GM12878 (cell line): ENCODE data around the gene FOXP1. TPM values are rescaled to one million over a fixed set of nuclear protein-coding genes. Genes with fewer than 3 reads are reported as not detected.

ENCODE experiments used
- ASH2L ChIP-seq: fragments of 300-600, 200-600 bp; sonication (generic); IDR thresholded peaks from 2 replicates; pipeline ENCODE4 v1.6.1; 2017; ENCODE audit warnings: low read depth, mild to moderate bottlenecking, borderline replicate concordance
- BCL11A ChIP-seq: IDR thresholded peaks from 2 replicates; pipeline ENCODE4 v1.6.1; 2011; ENCODE audit warnings: low read depth, low read length
- CEBPB ChIP-seq, 2 experiments: fragments of 150-350 bp in 1 of 2; IDR thresholded peaks; 2 replicates each; pipeline ENCODE4 v1.6.1; 2012 to 2014; ENCODE audit warnings: low read depth in 2 of 2, low read length in 2 of 2, borderline replicate concordance in 1 of 2, inconsistent platforms in 1 of 2
- POU2F2 ChIP-seq: IDR thresholded peaks from 3 replicates; pipeline ENCODE4 v1.6.1; 2011; ENCODE audit warnings: low read depth, mild to moderate bottlenecking, low read length, borderline replicate concordance
- SMAD1 ChIP-seq: fragments of 450-650 bp; IDR thresholded peaks from 2 replicates; pipeline ENCODE4 v1.6.1; 2018; ENCODE audit warnings: mild to moderate bottlenecking, low read depth; ENCODE audit not compliant: partially characterized antibody
- SUZ12 ChIP-seq: fragments of 200-600 bp; sonication (generic); IDR thresholded peaks from one replicate; pipeline ENCODE4 v1.6.1; 2018; ENCODE audit warnings: antibody characterized with exemption, mild to moderate bottlenecking; ENCODE audit not compliant: unreplicated experiment
- TCF3 ChIP-seq: IDR thresholded peaks from 2 replicates; pipeline ENCODE4 v1.6.1; 2012; ENCODE audit warnings: low read depth, mild to moderate bottlenecking, low read length, borderline replicate concordance; ENCODE audit not compliant: insufficient read depth
- ZNF384 ChIP-seq: IDR thresholded peaks from 2 replicates; pipeline ENCODE4 v1.6.1; 2012; ENCODE audit warnings: low read depth, mild to moderate bottlenecking, low read length, improper control_type of control experiment, borderline replicate concordance
- polyA plus RNA-seq, 11 experiments: library from polyadenylated mRNA; depleted of rRNA in 4 of 11; unstranded in 6 of 11; stranded (reverse) in 5 of 11; fragments of >200 nt; fragmentation: Nextera tagmentation in 4 of 11; fragmentation: Illumina TruSeq in 1 of 11; extraction: Ambion mirVana in 4 of 11; extraction: Trizol in 1 of 11; gene quantifications; 1 replicate in 1 of 11; 2 replicates in 10 of 11; pipeline versions ENCODE4 v1.2.1 to v1.2.3, GENCODE V29; 2011 to 2016; ENCODE audit warnings: inconsistent platforms in 2 of 11, missing spikeins in 2 of 11, low read depth in 1 of 11
- total RNA-seq, 4 experiments: library from RNA; depleted of rRNA in 3 of 4; stranded (reverse); fragments of >200 nt in 3 of 4; fragmentation: Illumina TruSeq in 1 of 4; extraction: Trizol in 1 of 4; gene quantifications; 2 replicates each; pipeline versions ENCODE4 v1.2.1 to v1.2.3, GENCODE V29; 2013 to 2021
- TF ChIP-seq, protein P1 (sequence below): fragments of 450-650 bp; IDR thresholded peaks from 2 replicates; pipeline ENCODE4 v1.6.1; 2017; ENCODE audit warnings: borderline replicate concordance
- TF ChIP-seq, protein P2 (sequence below): fragments of 450-650 bp; IDR thresholded peaks from 2 replicates; pipeline ENCODE4 v1.6.1; 2016; ENCODE audit warnings: mild to moderate bottlenecking
- TF ChIP-seq, protein P3 (sequence below): fragments of 450-650 bp; IDR thresholded peaks from 2 replicates; pipeline ENCODE4 v1.6.1; 2017; ENCODE audit warnings: mild to moderate bottlenecking, moderate library complexity
- TF ChIP-seq, protein P4 (sequence below): fragments of 450-650 bp; conservative IDR thresholded peaks from 2 replicates; pipeline ENCODE4 v1.6.1; 2017; ENCODE audit warnings: mild to moderate bottlenecking, moderate library complexity

Gene FOXP1
- total and polyA plus RNA-seq, 10 of the 15 experiments (the other 5 are each of a cell fraction or from before 2014, with no cell fraction given) = 0.05 to 1.6 (median 0.20) TPM; not detected in 1

DNA sequence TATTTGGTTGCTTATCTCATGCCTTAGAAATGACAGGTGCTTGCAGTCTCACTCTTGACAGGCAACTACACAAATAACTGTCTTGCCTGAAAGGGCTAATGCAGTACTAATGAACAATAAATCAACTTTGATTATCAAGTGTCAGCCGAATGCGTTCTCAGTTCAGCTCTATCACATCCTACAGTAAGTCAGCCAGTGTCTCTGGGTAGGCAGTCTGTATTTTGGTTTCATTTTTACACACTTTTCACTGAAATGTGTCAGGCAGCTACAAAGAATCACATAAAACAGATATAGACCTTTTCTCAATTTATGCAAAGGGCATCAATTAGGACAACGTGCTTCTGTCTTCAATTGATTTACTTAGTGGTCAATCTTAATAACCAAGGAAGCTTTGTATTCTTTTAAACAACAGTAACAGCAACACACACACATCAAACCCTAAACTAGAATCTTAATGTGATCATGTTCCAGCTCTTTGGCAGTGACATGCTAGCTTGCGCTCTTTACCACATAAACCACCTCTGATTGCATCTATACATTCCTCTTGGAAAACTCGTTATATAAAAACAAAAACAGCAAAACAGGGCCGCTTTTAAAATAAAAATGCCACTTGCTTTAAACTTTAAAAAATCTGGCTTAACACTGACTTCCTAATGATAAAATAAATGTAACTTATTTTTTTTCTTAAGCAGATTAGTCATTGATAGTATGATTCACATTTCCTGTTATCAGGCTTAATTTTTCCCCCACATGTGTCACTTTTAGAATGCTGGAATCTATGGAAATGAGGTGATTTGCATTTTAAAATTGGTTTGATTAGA lies 520.4 kb downstream of the FOXP1 start (continued):
- TF ChIP-seq, protein P1, sequence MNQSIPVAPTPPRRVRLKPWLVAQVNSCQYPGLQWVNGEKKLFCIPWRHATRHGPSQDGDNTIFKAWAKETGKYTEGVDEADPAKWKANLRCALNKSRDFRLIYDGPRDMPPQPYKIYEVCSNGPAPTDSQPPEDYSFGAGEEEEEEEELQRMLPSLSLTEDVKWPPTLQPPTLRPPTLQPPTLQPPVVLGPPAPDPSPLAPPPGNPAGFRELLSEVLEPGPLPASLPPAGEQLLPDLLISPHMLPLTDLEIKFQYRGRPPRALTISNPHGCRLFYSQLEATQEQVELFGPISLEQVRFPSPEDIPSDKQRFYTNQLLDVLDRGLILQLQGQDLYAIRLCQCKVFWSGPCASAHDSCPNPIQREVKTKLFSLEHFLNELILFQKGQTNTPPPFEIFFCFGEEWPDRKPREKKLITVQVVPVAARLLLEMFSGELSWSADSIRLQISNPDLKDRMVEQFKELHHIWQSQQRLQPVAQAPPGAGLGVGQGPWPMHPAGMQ = no peak
- TF ChIP-seq SMAD1 (no peak), SUZ12 (no peak), CEBPB (IDR thresholded peaks at IDR 0.05; ENCODE audit: borderline replicate concordance in 1 of 2, low read depth in 2 of 2, low read length in 2 of 2) (0 out of 4 replicates have a peak, but pooled peaks of 1 of the 2 experiments have one; percentile 35), ASH2L (no peak), BCL11A (peak; percentile 61; the same call in 1 of the 2 replicates), TCF3 (no peak), POU2F2 (no peak), ZNF384 (no peak)
- TF ChIP-seq, protein P2, sequence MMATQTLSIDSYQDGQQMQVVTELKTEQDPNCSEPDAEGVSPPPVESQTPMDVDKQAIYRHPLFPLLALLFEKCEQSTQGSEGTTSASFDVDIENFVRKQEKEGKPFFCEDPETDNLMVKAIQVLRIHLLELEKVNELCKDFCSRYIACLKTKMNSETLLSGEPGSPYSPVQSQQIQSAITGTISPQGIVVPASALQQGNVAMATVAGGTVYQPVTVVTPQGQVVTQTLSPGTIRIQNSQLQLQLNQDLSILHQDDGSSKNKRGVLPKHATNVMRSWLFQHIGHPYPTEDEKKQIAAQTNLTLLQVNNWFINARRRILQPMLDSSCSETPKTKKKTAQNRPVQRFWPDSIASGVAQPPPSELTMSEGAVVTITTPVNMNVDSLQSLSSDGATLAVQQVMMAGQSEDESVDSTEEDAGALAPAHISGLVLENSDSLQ = peak; percentile 71
- TF ChIP-seq, protein P3, sequence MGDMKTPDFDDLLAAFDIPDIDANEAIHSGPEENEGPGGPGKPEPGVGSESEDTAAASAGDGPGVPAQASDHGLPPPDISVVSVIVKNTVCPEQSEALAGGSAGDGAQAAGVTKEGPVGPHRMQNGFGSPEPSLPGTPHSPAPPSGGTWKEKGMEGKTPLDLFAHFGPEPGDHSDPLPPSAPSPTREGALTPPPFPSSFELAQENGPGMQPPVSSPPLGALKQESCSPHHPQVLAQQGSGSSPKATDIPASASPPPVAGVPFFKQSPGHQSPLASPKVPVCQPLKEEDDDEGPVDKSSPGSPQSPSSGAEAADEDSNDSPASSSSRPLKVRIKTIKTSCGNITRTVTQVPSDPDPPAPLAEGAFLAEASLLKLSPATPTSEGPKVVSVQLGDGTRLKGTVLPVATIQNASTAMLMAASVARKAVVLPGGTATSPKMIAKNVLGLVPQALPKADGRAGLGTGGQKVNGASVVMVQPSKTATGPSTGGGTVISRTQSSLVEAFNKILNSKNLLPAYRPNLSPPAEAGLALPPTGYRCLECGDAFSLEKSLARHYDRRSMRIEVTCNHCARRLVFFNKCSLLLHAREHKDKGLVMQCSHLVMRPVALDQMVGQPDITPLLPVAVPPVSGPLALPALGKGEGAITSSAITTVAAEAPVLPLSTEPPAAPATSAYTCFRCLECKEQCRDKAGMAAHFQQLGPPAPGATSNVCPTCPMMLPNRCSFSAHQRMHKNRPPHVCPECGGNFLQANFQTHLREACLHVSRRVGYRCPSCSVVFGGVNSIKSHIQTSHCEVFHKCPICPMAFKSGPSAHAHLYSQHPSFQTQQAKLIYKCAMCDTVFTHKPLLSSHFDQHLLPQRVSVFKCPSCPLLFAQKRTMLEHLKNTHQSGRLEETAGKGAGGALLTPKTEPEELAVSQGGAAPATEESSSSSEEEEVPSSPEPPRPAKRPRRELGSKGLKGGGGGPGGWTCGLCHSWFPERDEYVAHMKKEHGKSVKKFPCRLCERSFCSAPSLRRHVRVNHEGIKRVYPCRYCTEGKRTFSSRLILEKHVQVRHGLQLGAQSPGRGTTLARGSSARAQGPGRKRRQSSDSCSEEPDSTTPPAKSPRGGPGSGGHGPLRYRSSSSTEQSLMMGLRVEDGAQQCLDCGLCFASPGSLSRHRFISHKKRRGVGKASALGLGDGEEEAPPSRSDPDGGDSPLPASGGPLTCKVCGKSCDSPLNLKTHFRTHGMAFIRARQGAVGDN = no peak
- TF ChIP-seq, protein P4, sequence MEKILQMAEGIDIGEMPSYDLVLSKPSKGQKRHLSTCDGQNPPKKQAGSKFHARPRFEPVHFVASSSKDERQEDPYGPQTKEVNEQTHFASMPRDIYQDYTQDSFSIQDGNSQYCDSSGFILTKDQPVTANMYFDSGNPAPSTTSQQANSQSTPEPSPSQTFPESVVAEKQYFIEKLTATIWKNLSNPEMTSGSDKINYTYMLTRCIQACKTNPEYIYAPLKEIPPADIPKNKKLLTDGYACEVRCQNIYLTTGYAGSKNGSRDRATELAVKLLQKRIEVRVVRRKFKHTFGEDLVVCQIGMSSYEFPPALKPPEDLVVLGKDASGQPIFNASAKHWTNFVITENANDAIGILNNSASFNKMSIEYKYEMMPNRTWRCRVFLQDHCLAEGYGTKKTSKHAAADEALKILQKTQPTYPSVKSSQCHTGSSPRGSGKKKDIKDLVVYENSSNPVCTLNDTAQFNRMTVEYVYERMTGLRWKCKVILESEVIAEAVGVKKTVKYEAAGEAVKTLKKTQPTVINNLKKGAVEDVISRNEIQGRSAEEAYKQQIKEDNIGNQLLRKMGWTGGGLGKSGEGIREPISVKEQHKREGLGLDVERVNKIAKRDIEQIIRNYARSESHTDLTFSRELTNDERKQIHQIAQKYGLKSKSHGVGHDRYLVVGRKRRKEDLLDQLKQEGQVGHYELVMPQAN = no peak
